MG63 (cell line): ENCODE results near the gene SLC12A2. TPM values are rescaled to one million over a fixed set of nuclear protein-coding genes. Genes with fewer than 3 reads are reported as not detected.

Experiments
- DNase-seq: peaks from one replicate; pipeline ENCODE4 v3.0.0-alpha.2; 2020
- H3K27me3 ChIP-seq: fragments of 250-450 bp; sonication (Bioruptor Pico); 2 replicates; pipeline ENCODE4 v1.5.1; 2020; ENCODE audit warnings: mild to moderate bottlenecking, moderate library complexity
- H3K36me3 ChIP-seq: fragments of 250-450 bp; sonication (Bioruptor Pico); 2 replicates; pipeline ENCODE4 v1.5.1; 2020; ENCODE audit warnings: mild to moderate bottlenecking, moderate library complexity
- H3K4me3 ChIP-seq: fragments of 250-450 bp; sonication (Bioruptor Pico); 2 replicates; pipeline ENCODE4 v1.5.1; 2020; ENCODE audit warnings: mild to moderate bottlenecking, moderate library complexity
- H3K9me3 ChIP-seq: fragments of 250-450 bp; sonication (Bioruptor Pico); 2 replicates; pipeline ENCODE4 v1.5.1; 2020; ENCODE audit warnings: mild to moderate bottlenecking, moderate library complexity
- total RNA-seq: library from RNA; depleted of rRNA; stranded (reverse); fragments of >200 nt; shearing (Covaris generic); gene quantifications from 2 replicates; pipeline ENCODE4 v1.2.3, GENCODE V29; 2014; ENCODE audit warnings: low replicate concordance

The SLC12A2 gene
- total RNA-seq, 1 experiment from 2014 or later = 16.9 TPM

GRCh38 chr5:128084228-128085167 is 932 bp downstream of the SLC12A2 start:
- peak; percentile 53 for DNase-seq

DNA sequence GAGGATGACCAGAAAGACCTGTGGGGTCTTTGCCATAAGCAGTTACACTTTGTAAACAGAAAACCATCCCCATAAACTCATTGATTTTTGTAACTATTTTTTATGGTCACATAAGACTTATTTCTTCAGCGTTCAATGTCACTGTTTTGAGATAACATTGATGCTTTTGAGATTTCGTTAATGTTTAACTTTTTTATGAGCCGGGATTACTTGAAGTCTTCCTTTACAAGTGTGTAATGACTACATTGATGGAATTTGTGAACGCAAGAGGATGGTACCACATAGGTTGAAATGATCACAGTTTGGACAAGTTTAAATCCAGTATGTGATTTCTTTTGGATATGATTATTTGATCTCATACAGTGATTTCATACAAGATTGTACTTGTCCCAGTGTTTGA is 1.8 kb downstream of the SLC12A2 start:
- H3K4me3 ChIP-seq = peak overlapping the region; percentile 95

More at GRCh38 chr5:128084228-128085167, 932 bp downstream of the SLC12A2 start:
- Histone ChIP-seq H3K36me3 (no peaks in the 10 kb centered on the region; the same call in 1 of the 2 replicates), H3K9me3 (no peaks in the 10 kb centered on the region), H3K4me3 (peak overlapping the region; percentile 95), H3K27me3 (no peaks in the 10 kb centered on the region)

DNA sequence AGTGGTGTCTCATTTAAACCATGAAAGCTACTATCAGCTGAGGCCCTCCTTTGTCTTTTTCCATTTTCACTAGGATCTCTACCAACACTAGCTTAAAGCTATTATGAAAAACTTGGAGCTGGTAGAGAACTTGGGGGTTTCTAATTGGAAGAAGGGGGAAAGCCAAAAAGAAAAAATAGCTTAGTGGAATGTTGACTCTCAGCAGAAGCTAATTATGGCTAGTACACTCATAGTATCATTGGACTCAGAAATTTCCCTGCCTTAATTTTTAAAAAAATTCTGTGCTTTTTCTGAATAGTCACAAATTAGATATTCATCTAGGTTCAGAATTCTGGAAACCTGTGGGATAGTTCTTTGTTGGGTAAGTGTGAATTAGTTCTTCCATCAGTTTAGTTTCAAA is 8.0 kb downstream of the SLC12A2 start:
- H3K27me3 ChIP-seq = no peaks in the 10 kb centered on the region
- H3K36me3 ChIP-seq = no peaks in the 10 kb centered on the region; the same call in none of the 2 replicates
- H3K4me3 ChIP-seq = no peak overlapping the region
- H3K9me3 ChIP-seq = peaks cover 2% of the 10 kb centered on the region
- DNase-seq = no peak

More for the DNA sequence above, 1.8 kb downstream of the SLC12A2 start:
- Histone ChIP-seq H3K36me3 (no peaks in the 10 kb centered on the region; the same call in 1 of the 2 replicates), H3K27me3 (no peaks in the 10 kb centered on the region), H3K9me3 (no peaks in the 10 kb centered on the region)
- DNase-seq = no peak

DNA sequence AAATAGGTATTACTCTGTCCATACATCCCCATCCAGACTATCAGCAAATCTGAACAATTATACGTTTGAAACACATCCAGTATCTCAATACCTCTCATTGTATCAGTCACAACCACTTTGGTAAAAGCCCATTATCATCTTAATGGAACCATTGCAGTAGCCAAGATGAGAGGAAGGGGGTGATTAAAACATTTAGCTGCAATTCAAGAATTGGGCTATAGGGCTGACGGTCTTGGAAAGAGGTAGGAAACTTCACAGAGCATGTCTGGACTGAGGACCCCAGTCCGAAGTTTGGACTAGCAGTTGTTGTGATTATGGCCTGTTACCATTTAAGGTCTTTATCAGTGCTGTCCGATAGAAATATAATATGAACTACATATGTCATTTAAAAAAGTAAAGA is 8.6 kb downstream of the SLC12A2 start:
- Histone ChIP-seq H3K27me3 (no peaks in the 10 kb centered on the region), H3K9me3 (peaks cover 8% of the 10 kb centered on the region), H3K36me3 (no peaks in the 10 kb centered on the region; the same call in none of the 2 replicates), H3K4me3 (no peak overlapping the region)
- DNase-seq = no peak

GRCh38 chr5:128093368-128093767 is 9.8 kb downstream of the SLC12A2 start:
- H3K9me3 ChIP-seq = peaks cover 19% of the 10 kb centered on the region
- no peak overlapping the region for H3K4me3 ChIP-seq
- H3K36me3 ChIP-seq = no peaks in the 10 kb centered on the region; the same call in none of the 2 replicates
- H3K27me3 ChIP-seq = no peaks in the 10 kb centered on the region
- peak; percentile 11 for DNase-seq

DNA sequence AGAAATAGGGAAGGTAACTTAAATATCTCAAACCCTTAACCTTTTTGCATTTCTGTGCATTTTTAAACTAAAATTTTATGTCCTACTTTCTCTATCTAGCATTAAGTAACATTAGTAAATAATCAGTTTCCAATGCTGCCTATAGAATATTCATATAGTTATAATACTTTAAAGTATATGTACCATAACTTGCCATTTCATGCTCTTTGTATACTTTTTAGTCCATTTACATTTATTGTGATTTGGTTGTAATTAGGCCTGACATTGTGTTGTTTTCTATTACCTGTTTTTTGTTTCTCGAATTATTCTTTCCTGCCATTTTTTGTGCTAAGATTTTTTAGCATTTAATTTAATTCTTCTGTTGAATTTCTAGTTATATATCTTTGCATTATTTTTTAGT is 13.7 kb downstream of the SLC12A2 start:
- no peaks in the 10 kb centered on the region; the same call in none of the 2 replicates for H3K36me3 ChIP-seq
- H3K27me3 ChIP-seq = no peaks in the 10 kb centered on the region
- H3K4me3 ChIP-seq = no peak overlapping the region

DNA sequence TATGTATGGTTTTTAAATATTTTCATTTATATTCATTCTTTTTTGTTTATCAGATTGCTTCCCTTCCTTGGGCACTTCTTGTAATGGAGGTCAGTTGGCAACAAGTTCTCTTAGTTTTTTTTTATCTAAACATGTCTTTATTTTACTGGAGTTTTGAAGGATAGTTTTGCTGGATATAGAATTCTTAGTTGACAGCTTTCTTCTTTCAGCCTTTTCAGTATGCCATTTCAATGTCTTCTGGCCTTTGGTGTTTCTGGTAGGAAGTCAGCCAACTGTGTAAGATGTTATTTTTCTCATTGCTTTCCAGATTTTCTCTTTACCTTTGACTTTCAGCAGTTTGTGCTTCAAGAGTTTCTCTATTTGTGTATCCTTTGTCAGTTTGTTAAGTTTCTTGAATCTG is 14.2 kb downstream of the SLC12A2 start:
- DNase-seq = no peak
- no peaks in the 10 kb centered on the region for H3K27me3 ChIP-seq
- H3K4me3 ChIP-seq = no peak overlapping the region
- no peaks in the 10 kb centered on the region; the same call in none of the 2 replicates for H3K36me3 ChIP-seq
- H3K9me3 ChIP-seq = peaks cover 26% of the 10 kb centered on the region

More for the DNA sequence above, 13.7 kb downstream of the SLC12A2 start:
- peaks cover 26% of the 10 kb centered on the region for H3K9me3 ChIP-seq
- DNase-seq = no peak

DNA sequence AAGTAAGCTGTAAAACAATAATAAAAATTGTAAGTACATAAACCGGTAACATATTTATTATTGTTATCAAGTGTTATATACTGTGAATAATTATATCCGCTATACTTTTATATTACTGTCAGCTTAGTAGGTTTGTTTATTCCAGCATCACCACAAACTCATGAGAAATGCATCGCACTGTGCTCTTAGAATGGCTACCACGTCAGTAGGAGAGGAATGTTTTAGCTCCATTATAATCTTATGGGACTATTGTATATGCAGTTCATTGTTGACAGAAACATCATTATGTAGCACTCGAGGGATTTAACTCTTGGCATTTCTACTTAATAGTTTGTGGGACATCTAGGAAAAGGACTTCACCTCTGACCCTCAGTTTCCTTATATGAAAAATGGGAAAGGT is 16.4 kb downstream of the SLC12A2 start:
- no peaks in the 10 kb centered on the region; the same call in 1 of the 2 replicates for H3K36me3 ChIP-seq
- peaks cover 26% of the 10 kb centered on the region for H3K9me3 ChIP-seq
- H3K4me3 ChIP-seq = no peak overlapping the region
- no peaks in the 10 kb centered on the region for H3K27me3 ChIP-seq
- DNase-seq = no peak

DNA sequence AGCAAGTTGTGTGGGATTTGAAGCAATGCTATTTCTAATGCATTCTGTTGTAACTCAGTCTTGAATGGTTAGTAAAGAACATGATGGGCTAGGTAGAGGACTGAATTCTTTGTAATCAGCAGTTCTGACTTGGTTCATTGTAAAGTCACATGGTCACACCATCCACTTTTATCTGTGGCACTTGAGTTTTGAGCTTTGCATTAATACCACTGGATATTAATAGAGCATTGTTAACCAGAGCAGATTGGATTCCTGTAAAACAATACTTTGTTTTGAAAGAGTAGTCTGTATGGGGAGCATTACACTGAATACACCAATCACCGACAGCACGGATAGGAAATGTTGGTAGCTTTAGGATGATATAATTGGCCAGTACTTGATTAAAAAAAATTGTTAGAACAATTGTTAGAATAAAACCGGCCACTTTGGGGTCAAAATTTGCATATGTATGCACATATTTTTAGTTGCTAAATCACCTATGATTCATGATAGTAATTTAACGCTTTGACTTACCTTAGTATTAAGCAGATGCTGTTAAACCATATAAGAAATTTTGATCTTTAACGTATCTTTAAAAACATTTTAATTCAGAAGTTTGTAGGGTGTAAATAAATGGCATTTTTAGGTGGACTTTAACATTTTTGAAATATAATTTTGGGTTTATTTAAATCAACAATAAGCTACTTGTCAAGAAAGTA is 17.4 kb downstream of the SLC12A2 start:
- no peaks in the 10 kb centered on the region for H3K27me3 ChIP-seq
- peaks cover 26% of the 10 kb centered on the region for H3K9me3 ChIP-seq
- DNase-seq = no peak

DNA sequence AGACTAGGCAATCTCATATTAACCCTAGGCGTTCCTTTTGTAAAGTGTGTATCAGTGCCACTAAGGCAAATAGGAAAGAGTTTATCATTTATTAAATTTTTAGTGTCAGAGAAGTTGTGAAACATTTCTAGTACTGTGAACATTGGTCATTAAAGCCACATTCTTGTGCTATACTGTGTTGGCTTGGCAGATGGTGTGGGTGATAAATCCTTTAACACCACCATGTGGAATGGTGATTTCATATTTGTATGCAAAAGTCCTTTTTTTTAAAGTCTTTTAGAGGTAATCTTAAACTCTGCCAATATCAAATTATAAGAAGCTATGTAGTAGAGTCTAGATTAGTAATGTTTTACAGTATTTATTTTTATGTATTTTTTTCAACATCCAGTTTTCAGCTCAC is 18.1 kb downstream of the SLC12A2 start:
- DNase-seq = no peak
- Histone ChIP-seq H3K36me3 (no peaks in the 10 kb centered on the region), H3K9me3 (peaks cover 22% of the 10 kb centered on the region), H3K4me3 (no peak overlapping the region), H3K27me3 (no peaks in the 10 kb centered on the region)

More for the DNA sequence above, 17.4 kb downstream of the SLC12A2 start:
- Histone ChIP-seq H3K36me3 (no peaks in the 10 kb centered on the region; the same call in 1 of the 2 replicates), H3K4me3 (no peak overlapping the region)

- no peaks in the 10 kb centered on the region for H3K27me3 ChIP-seq
- no peak for DNase-seq
- H3K36me3 ChIP-seq = no peaks in the 10 kb centered on the region
- H3K9me3 ChIP-seq = no peaks in the 10 kb centered on the region
- no peak overlapping the region for H3K4me3 ChIP-seq
Observed at GRCh38 chr5:128105203-128105602, 21.6 kb downstream of the SLC12A2 start.

- H3K27me3 ChIP-seq = no peaks in the 10 kb centered on the region
- no peak for DNase-seq
- H3K4me3 ChIP-seq = no peak overlapping the region
- H3K9me3 ChIP-seq = no peaks in the 10 kb centered on the region
- peaks cover 1% of the 10 kb centered on the region; the same call in 1 of the 2 replicates for H3K36me3 ChIP-seq
Observed at GRCh38 chr5:128109138-128109537, 25.6 kb downstream of the SLC12A2 start.

DNA sequence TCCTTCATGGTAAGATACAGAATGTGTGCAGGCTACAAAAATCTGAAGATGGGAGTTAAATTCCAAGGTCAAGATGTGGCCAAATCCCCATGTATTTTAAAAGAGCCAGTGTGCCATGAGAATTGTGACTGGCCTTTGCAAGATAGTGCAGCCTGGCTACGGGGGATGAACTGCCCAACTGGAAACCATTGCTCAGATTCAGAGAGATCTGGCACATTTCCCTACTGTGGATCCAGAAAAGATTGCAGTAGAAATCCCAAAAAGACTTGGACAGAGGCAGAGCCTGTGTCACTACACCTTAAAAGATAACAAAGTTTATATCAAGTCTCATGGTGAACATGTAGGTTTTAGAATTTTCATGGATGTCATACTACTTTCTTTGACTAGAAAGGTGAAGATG is 26.2 kb downstream of the SLC12A2 start:
- no peak overlapping the region for H3K4me3 ChIP-seq
- peaks cover 4% of the 10 kb centered on the region; the same call in 1 of the 2 replicates for H3K36me3 ChIP-seq
- H3K27me3 ChIP-seq = no peaks in the 10 kb centered on the region
- DNase-seq = no peak
- H3K9me3 ChIP-seq = no peaks in the 10 kb centered on the region

- no peak overlapping the region for H3K4me3 ChIP-seq
- no peaks in the 10 kb centered on the region for H3K9me3 ChIP-seq
- no peaks in the 10 kb centered on the region for H3K27me3 ChIP-seq
- no peak for DNase-seq
- peaks cover 12% of the 10 kb centered on the region; the same call in 1 of the 2 replicates for H3K36me3 ChIP-seq
Observed at GRCh38 chr5:128111818-128112448, 28.4 kb downstream of the SLC12A2 start.

DNA sequence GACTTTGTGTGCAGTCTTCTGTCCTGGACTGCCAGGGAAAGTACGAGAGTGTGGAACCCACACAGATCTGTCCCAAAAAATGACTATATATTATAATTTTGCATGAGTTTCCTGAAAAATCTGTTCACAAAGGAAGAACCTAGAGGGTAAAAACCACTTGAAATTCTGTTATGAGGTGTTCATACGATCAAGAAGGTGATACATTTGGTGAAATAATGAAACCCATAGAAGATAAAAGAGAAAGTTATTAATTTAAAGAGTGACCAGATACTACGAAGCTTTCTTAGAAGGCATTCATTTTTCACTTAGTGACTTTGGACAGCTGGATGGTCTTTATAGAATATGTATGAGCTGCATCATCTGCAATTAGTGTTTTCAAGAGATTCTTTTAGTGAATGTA is 32.9 kb downstream of the SLC12A2 start:
- Histone ChIP-seq H3K4me3 (no peak overlapping the region), H3K27me3 (no peaks in the 10 kb centered on the region), H3K36me3 (peaks cover 23% of the 10 kb centered on the region; the same call in 1 of the 2 replicates), H3K9me3 (peaks cover 9% of the 10 kb centered on the region)
- no peak for DNase-seq

GRCh38 chr5:128118214-128118613 is 34.6 kb downstream of the SLC12A2 start:
- no peak overlapping the region for H3K4me3 ChIP-seq
- no peak for DNase-seq
- H3K27me3 ChIP-seq = no peaks in the 10 kb centered on the region
- peaks cover 23% of the 10 kb centered on the region; the same call in 1 of the 2 replicates for H3K36me3 ChIP-seq
- peaks cover 9% of the 10 kb centered on the region for H3K9me3 ChIP-seq
